Kidney epithelial cell (primary cell): ENCODE data around the gene BASP1. TPM values are rescaled to one million over a fixed set of nuclear protein-coding genes. Genes with fewer than 3 reads are reported as not detected.
"Not testable (repeated sequence)": the region's sequence is repeated elsewhere in the genome, so short reads cannot be mapped to it uniquely, and the experiment has no call there.

ENCODE experiments used
- DNase-seq: peaks from one replicate; pipeline ENCODE4 v3.0.0-alpha.2; 2010; ENCODE audit warnings: low read depth
- H3K27me3 ChIP-seq: 2 replicates; pipeline ENCODE4 v1.6.0; 2011; ENCODE audit warnings: low read length; ENCODE audit not compliant: control insufficient read depth, insufficient read depth
- H3K36me3 ChIP-seq: 2 replicates; pipeline ENCODE4 v1.5.1; 2011; ENCODE audit warnings: low read length; ENCODE audit not compliant: control insufficient read depth, insufficient read depth
- H3K4me3 ChIP-seq: 2 replicates; pipeline ENCODE4 v1.5.1; 2011; ENCODE audit warnings: low read depth, mild to moderate bottlenecking, control low read depth, low read length
- total RNA-seq: library from RNA; depleted of rRNA; stranded (reverse); fragments of >200 nt; gene quantifications from 2 replicates; pipeline ENCODE4 v1.2.3, GENCODE V29; 2015
- TF ChIP-seq, protein P1 (sequence below): IDR thresholded peaks from 2 replicates; pipeline ENCODE4 v1.5.1; 2011; ENCODE audit warnings: mild to moderate bottlenecking, moderate library complexity, low read length, control low read depth, inconsistent platforms; ENCODE audit not compliant: insufficient read depth, poor library complexity, severe bottlenecking

BASP1 gene
- total RNA-seq, 1 donor from 2014 or later: 120 TPM

DNA sequence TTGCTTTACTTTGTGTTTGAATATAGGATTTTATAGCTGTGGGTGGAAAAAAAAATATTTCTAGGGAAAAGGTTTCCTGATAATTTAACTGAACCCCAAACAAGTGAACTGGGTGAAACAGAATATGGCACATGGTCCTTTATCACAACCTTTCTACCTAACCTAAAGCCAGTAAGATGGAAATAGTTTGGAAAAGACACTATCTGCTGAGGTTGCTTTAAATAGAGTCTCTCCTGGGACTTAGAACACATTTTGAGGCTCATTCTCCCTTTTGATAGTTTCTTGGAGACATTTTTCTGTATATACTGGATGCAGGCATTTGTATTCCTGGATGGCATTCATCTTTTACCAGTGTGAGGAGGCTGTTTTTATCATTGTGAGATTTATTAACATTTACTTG, 39.4 kb downstream of the BASP1 start:
- H3K4me3 ChIP-seq: no peak overlapping the region
- no peaks in the 10 kb centered on the region for H3K36me3 ChIP-seq
- H3K27me3 ChIP-seq: no peaks in the 10 kb centered on the region
- TF ChIP-seq, protein P1, sequence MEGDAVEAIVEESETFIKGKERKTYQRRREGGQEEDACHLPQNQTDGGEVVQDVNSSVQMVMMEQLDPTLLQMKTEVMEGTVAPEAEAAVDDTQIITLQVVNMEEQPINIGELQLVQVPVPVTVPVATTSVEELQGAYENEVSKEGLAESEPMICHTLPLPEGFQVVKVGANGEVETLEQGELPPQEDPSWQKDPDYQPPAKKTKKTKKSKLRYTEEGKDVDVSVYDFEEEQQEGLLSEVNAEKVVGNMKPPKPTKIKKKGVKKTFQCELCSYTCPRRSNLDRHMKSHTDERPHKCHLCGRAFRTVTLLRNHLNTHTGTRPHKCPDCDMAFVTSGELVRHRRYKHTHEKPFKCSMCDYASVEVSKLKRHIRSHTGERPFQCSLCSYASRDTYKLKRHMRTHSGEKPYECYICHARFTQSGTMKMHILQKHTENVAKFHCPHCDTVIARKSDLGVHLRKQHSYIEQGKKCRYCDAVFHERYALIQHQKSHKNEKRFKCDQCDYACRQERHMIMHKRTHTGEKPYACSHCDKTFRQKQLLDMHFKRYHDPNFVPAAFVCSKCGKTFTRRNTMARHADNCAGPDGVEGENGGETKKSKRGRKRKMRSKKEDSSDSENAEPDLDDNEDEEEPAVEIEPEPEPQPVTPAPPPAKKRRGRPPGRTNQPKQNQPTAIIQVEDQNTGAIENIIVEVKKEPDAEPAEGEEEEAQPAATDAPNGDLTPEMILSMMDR: no peak
- no peak for DNase-seq

DNA sequence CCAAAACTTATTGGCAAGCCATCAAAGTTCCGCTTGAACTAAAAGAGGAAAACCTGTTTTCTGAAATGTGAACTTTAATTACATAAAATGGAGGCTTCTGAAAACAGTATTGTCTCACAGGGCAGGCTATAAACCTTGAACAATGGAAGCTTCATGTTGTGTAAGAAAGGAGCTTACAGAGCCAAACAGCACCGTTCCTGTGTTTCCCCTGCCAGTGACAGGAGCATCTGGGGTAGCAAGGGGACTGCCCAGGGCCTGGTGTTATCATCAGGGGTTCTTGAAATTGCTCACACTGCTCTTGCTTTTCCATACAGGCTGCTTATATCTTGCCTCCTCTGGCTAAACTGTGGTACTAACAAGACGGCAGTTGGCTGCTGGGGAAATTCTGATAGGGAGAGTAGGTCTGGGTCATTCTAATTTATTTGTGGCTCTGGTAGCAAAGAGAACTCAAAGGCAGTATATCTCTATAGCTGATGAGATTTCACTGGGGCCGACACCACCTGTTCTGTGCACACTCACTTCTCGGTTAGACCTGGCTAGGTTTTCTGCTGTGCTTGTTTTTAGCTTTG, 40.4 kb downstream of the BASP1 start:
- no peaks in the 10 kb centered on the region for H3K36me3 ChIP-seq
- TF ChIP-seq, protein P1: no peak
- H3K4me3 ChIP-seq: no peak overlapping the region
- no peak for DNase-seq
- no peaks in the 10 kb centered on the region for H3K27me3 ChIP-seq

DNA sequence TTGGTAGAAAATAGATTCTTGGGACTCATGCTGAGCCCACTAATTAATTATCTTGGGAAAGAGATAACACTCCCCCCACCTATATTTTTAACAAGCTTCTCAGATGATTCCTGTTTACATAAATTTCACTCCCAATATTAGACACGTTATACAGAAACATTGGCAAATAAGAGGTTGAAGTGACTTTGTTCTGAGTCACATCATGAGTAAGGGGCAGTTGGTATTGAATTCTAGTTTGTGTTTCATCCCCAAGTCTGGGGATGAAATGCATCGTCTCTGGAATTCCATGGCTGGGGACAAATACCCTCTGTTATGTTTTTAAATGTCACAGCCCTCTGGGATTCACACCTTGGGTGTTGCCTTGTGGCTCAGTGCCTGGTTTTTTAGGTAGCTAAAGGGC, 41.0 kb downstream of the BASP1 start:
- H3K27me3 ChIP-seq: no peaks in the 10 kb centered on the region
- TF ChIP-seq, protein P1: no peak
- no peak for DNase-seq
- H3K4me3 ChIP-seq: no peak overlapping the region
- no peaks in the 10 kb centered on the region for H3K36me3 ChIP-seq

DNA sequence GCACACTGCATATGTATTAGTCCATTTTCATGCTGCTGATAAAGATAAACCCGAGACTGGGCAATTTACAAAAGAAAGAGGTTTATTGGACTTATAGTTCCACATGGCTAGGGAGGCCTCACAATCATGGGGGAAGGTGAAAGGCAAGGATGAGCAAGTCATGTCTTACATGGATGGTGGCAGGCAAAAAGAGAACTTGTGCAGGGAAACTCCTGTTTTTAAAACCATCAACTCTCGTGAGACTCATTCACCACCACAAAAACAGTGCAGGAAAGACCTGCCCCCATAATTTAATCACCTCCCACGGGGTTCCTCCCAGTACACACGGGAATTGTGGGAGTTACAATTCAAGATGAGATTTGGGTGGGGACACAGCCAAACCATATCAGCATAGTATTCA, 41.6 kb downstream of the BASP1 start:
- H3K27me3 ChIP-seq, H3K36me3 ChIP-seq, H3K4me3 ChIP-seq, DNase-seq: not testable (repeated sequence)

DNA sequence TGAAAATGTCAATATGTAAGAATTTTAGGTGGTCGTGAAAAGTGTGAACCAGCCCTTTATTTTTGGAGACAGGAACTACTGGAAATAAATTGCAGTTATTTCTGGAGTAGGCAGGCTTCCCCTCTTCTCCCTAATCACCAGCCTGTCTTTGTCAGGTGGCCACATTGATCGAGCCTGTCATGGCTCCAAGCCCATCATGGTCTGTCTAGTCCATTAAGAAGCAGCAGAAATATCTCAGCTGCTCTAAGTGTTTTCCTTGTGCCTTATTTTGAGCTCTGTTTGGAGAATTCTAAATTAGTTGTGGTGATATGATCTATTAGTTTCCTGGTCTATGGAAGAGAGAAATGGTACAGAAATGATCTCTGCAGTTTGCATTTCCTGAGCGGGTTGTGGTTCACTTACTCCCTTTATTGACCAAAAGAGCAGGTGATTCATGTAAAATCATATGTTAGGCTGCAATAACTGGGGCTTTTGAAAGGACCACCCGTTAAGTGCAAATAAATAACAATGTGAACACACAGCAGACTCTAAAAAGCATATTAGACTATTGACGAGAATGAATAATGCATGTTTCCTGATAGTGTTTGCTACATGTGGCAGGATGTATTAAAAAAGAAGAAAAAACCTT, 42.3 kb downstream of the BASP1 start:
- Histone ChIP-seq H3K27me3 (no peaks in the 10 kb centered on the region), H3K36me3 (no peaks in the 10 kb centered on the region), H3K4me3 (no peak overlapping the region)
- TF ChIP-seq, protein P1: no peak
- no peak for DNase-seq

DNA sequence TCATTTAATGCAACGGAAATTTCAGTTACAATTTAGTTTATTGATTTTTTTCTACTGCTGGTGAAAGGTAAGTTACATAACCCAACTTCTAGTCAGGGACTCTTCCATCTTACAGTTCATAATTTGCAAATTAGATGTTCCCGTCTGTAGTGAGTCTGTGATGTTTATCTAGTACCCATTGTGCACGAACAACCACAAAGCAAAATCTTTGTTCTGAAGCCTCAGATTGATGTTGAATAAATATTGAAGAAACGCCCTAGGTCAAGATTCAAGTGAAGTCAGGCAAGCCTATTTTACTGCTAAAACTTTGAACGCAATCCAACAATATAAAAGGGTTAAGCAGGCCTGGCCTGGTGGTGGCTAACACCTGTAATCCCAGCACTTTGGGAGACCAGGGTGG, 43.1 kb downstream of the BASP1 start:
- TF ChIP-seq, protein P1: no peak
- no peak for DNase-seq
- H3K36me3 ChIP-seq: no peaks in the 10 kb centered on the region

More for the DNA sequence above, 43.1 kb downstream of the BASP1 start:
- Histone ChIP-seq H3K27me3 (no peaks in the 10 kb centered on the region), H3K4me3 (no peak overlapping the region)
